Caco-2 (cell line): ENCODE results near the gene GALR3. TPM values are rescaled to one million over a fixed set of nuclear protein-coding genes. Genes with fewer than 3 reads are reported as not detected.

Experiments
- BruUV-seq: library from RNA; stranded (reverse); fragments of 400-500 nt; replicated peaks from 2 replicates; lab custom pipeline; 2021; lab: Mats Ljungman, UMichigan
- CTCF ChIA-PET: fragments of 300-600 bp; sonication (Branson Sonifier 250); formaldehyde crosslinking; loops from one replicate; lab custom pipeline; 2022; ENCODE audit warnings: antibody characterized with exemption; lab: Charles Lee
- POLR2A ChIA-PET: fragments of 300-600 bp; sonication (Branson Sonifier 250); formaldehyde crosslinking; loops from one replicate; lab custom pipeline; 2022; ENCODE audit warnings: antibody characterized with exemption; lab: Charles Lee
- DNase-seq, 2 experiments: peaks; one replicate each; pipeline versions ENCODE4 v3.0.0 to v3.0.0-alpha.2; 2020 to 2022
- H3K27me3 ChIP-seq: replicated peaks from 2 replicates; pipeline ENCODE4 v1.6.0; 2011; ENCODE audit warnings: low read length; ENCODE audit not compliant: control insufficient read depth, insufficient read depth
- H3K36me3 ChIP-seq: 2 replicates; pipeline ENCODE4 v1.5.1; 2011; ENCODE audit warnings: low read length; ENCODE audit not compliant: control insufficient read depth, insufficient read depth
- H3K4me1 ChIP-seq: fragments of 250-450 bp; sonication (Bioruptor Pico); 2 replicates; pipeline ENCODE4 v1.5.1; 2020; ENCODE audit warnings: mild to moderate bottlenecking
- H3K4me3 ChIP-seq: 2 replicates; pipeline ENCODE4 v1.5.1; 2011; ENCODE audit warnings: low read depth, mild to moderate bottlenecking, control low read depth, low read length
- H3K9me3 ChIP-seq: fragments of 250-450 bp; sonication (Bioruptor Pico); 2 replicates; pipeline ENCODE4 v1.5.1; 2020; ENCODE audit warnings: mild to moderate bottlenecking, moderate library complexity
- H3K27ac Mint-ChIP-seq: one replicate; pipeline ENCODE4 v1.8.0; 2022; ENCODE audit warnings: mixed read lengths; ENCODE audit not compliant: unreplicated experiment
- H3K27me3 Mint-ChIP-seq: one replicate; pipeline ENCODE4 v1.8.0; 2022; ENCODE audit warnings: mixed read lengths; ENCODE audit not compliant: insufficient read depth, unreplicated experiment
- H3K36me3 Mint-ChIP-seq: one replicate; pipeline ENCODE4 v1.8.0; 2022; ENCODE audit warnings: mild to moderate bottlenecking, mixed read lengths; ENCODE audit not compliant: insufficient read depth, unreplicated experiment
- H3K4me1 Mint-ChIP-seq: one replicate; pipeline ENCODE4 v1.8.0; 2022; ENCODE audit warnings: low read depth, mixed read lengths; ENCODE audit not compliant: unreplicated experiment
- H3K4me3 Mint-ChIP-seq: one replicate; pipeline ENCODE4 v1.8.0; 2022; ENCODE audit warnings: mild to moderate bottlenecking, moderate library complexity, mixed read lengths; ENCODE audit not compliant: unreplicated experiment
- H3K9me3 Mint-ChIP-seq: one replicate; pipeline ENCODE4 v1.8.0; 2022; ENCODE audit warnings: mixed read lengths; ENCODE audit not compliant: unreplicated experiment
- CTCF ChIP-seq, 2 experiments: fragments of 200-600 bp in 1 of 2; IDR thresholded peaks; 1 replicate in 1 of 2; 2 replicates in 1 of 2; pipeline versions ENCODE4 v1.5.1 to v1.8.0; 2011 to 2022; ENCODE audit warnings: antibody characterized with exemption in 1 of 2, control low read depth in 1 of 2, inconsistent platforms in 1 of 2, low read depth in 1 of 2, low read length in 1 of 2, mild to moderate bottlenecking in 1 of 2, moderate library complexity in 1 of 2; ENCODE audit not compliant: insufficient read depth in 1 of 2, severe bottlenecking in 1 of 2, unreplicated experiment in 1 of 2
- intact Hi-C: fragments of 100-400 bp; cut with micrococcal nuclease; formaldehyde crosslinking; loops from one replicate; pipeline ENCODE4 v1.10.0; 2022; ENCODE audit not compliant: unreplicated experiment
- total RNA-seq: library from RNA; stranded (reverse); gene quantifications from 2 replicates; pipeline ENCODE4 v1.2.3, GENCODE V29; 2022

Gene GALR3
- total RNA-seq, 1 experiment from 2014 or later, result 0.27 TPM

DNA sequence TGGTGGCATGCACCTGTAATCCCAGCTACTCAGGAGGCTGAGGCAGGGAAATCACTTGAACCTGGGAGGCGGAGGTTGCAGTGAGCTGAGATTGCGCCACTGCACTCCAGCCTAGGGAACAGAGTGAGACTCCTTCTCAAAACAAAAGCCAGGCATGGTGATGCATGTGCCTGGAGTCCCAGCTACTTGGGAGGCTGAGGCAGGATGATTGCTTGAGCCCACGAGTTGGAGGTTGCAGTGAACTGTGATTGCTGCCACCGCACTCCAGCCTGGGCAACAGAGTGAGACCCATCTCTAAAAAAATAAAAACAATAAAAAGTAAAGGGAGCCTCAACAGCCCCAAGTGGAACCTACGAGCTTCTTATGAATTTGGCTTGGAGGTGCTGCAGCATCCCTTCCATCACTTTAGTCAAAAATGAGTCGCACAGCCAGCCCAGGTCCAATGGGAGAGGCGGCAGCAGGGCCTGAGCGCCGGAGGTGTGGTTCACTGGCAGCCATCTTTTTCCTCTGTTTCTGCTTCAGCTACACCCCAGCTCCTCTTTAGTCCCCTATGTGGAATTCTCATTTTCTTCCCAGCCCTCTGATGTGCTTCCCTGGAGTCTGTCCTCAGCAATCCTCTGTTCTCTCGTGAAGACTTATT lies 44.7 kb upstream of the GALR3 start:
- Histone ChIP-seq H3K4me3 (no peak overlapping the region), H3K4me1 (peaks cover 8% of the 10 kb centered on the region; the same call in 1 of the 2 replicates), H3K27me3 (no peaks in the 10 kb centered on the region), H3K9me3 (no peaks in the 10 kb centered on the region), H3K36me3 (no peaks in the 10 kb centered on the region)
- no peak for DNase-seq
- no peaks in the 10 kb centered on the region for H3K27me3 Mint-ChIP-seq
- H3K27ac Mint-ChIP-seq, result no peak overlapping the region
- ChIA-PET POLR2A (no interaction called here), CTCF (no interaction called here)
- no TSS peak for BruUV-seq
- H3K4me3 Mint-ChIP-seq, result no peak overlapping the region
- intact Hi-C loops, result no loop called here
- H3K4me1 Mint-ChIP-seq, result peaks cover 15% of the 10 kb centered on the region
- H3K9me3 Mint-ChIP-seq, result no peaks in the 10 kb centered on the region
- no peak for TF ChIP-seq CTCF (IDR thresholded peaks at IDR 0.05; ENCODE audit: insufficient read depth in 1 of 2, low read depth in 1 of 2, low read length in 1 of 2, severe bottlenecking in 1 of 2, unreplicated experiment in 1 of 2)
- H3K36me3 Mint-ChIP-seq, result peaks cover 25% of the 10 kb centered on the region

DNA sequence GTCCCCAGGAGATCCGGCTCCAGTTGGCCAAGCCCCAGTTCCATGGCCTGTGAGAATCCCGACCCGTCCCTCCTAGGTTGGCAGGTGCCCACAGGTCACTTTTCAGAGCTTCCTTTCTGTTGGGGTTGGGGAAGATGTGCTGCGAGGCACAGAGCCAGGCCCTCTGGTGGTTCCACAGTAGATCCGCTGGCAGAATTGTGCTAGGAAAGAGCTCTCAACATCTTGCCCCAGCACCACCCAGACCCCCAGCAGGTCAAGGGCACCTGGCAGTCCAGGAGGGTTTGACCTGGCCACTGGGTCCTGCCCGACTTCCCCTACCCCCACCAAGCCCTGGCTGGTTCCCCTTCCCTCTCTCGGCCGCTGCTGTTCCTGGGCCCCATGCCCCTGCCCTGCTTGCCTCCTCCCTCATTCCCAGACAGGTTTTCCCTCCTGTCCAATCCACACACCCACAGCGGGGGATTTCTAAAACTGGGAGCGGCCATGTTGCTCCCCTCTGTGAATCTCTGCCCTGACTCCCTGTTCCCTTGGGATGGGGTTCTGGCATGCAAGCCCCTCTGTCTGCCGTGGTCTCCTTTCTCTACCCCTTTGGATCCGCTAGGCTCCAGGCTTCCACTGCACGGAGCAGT lies 41.6 kb upstream of the GALR3 start:
- peaks cover 19% of the 10 kb centered on the region for H3K4me1 Mint-ChIP-seq
- no peaks in the 10 kb centered on the region for H3K27me3 Mint-ChIP-seq
- Histone ChIP-seq H3K27me3 (no peaks in the 10 kb centered on the region), H3K4me3 (no peak overlapping the region), H3K36me3 (no peaks in the 10 kb centered on the region), H3K4me1 (peaks cover 24% of the 10 kb centered on the region), H3K9me3 (no peaks in the 10 kb centered on the region)
- no TSS peak for BruUV-seq
- ChIA-PET POLR2A (interaction anchor here (0.7 kb wide), 1 partner anchor 175 kb away, joined by 3 read pairs; no protein-coding TSS in a partner anchor), CTCF (interaction anchor here (1.0 to 1.6 kb wide), 2 partner anchors 13 to 84 kb away, joined by 4 to 5 read pairs; no protein-coding TSS in a partner anchor)
- no peak overlapping the region for H3K27ac Mint-ChIP-seq
- H3K4me3 Mint-ChIP-seq, result no peak overlapping the region
- intact Hi-C loops, result no loop called here
- H3K36me3 Mint-ChIP-seq, result peaks cover 12% of the 10 kb centered on the region
- TF ChIP-seq CTCF (IDR thresholded peaks at IDR 0.05; ENCODE audit: insufficient read depth in 1 of 2, low read depth in 1 of 2, low read length in 1 of 2, severe bottlenecking in 1 of 2, unreplicated experiment in 1 of 2), result peak; percentile 15 to 17
- DNase-seq, result no peak
- no peaks in the 10 kb centered on the region for H3K9me3 Mint-ChIP-seq

DNA sequence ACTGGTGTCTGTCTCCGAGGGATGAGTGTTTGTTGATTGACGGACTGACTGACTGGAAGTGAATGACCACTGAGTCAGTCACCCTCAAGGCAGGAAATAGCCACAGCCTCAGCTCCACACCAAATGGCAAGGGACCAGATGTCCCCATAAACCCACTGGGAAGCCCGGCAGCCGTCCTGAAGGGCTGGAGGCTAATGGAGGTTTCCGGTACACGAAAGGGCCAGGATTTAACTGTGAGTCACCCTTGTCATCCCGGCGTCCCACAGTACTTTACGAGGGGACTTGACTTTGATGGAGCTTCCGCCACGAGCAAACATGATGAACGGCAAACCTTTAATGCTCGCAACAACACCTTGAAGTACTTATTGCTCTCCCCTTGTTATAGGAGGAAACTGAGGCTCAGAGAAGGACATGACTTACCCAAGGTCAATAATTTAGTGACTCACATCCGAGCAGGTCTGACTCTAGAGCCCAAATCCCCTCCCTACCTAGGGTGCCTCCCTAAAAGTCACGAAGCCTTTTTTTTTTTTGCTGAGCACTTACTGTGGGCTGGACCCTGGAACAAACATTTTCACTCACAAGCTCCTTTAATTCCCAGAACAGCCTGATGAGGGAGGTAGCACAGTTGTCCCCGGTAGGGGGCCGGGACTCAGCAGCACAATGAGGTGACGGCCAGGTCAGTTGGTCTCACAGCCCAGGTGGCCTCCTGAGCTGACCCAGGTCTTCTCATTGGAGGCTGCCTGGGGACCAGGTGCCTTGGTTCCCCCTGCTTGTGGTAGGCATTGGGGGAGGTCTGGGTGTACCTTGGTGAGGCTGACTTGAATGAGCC lies 40.6 kb upstream of the GALR3 start:
- DNase-seq, result no peak
- Histone ChIP-seq H3K4me3 (no peak overlapping the region), H3K9me3 (no peaks in the 10 kb centered on the region), H3K4me1 (peaks cover 18% of the 10 kb centered on the region), H3K27me3 (no peaks in the 10 kb centered on the region), H3K36me3 (no peaks in the 10 kb centered on the region)
- CTCF ChIA-PET, result interaction anchor here (0.6 kb wide), 1 partner anchor 203 kb away, joined by 6 read pairs; no protein-coding TSS in a partner anchor
- Mint-ChIP-seq H3K4me1 (peaks cover 17% of the 10 kb centered on the region), H3K9me3 (no peaks in the 10 kb centered on the region), H3K27ac (no peak overlapping the region), H3K27me3 (no peaks in the 10 kb centered on the region), H3K36me3 (peaks cover 12% of the 10 kb centered on the region), H3K4me3 (no peak overlapping the region)
- intact Hi-C loops, result no loop called here
- POLR2A ChIA-PET, result no interaction called here
- no peak for TF ChIP-seq CTCF (IDR thresholded peaks at IDR 0.05; ENCODE audit: insufficient read depth in 1 of 2, low read depth in 1 of 2, low read length in 1 of 2, severe bottlenecking in 1 of 2, unreplicated experiment in 1 of 2)
- BruUV-seq, result no TSS peak
